ENCODE results near the gene PBX3. TPM values are rescaled to one million over a fixed set of nuclear protein-coding genes. Genes with fewer than 3 reads are reported as not detected.

Gene PBX3
- total and polyA plus RNA-seq, 9 of the 15 experiments (the other 6 are each of a cell fraction or from before 2014, with no cell fraction given) = 0.14 to 5.8 (median 0.92) TPM

GRCh38 chr9:125744616-125745015, 2.6 kb upstream of the PBX3 start (continued):
- no peak for TF ChIP-seq CEBPB (tag; IDR thresholded peaks at IDR 0.05)

GRCh38 chr9:125745018-125745417, 2.2 kb upstream of the PBX3 start:
- Histone ChIP-seq H3K79me2 (ENCODE audit: control insufficient read depth, insufficient read depth, low read length) (no peaks in the 10 kb centered on the region), H3K9ac (ENCODE audit: insufficient read depth in 1 of 2, low read depth in 2 of 2, low read length in 2 of 2) (no peak overlapping the region), H3K27ac (ENCODE audit: extremely low read depth, low read depth, low read length) (no peak overlapping the region), H3K36me3 (ENCODE audit: control insufficient read depth, insufficient read depth, low read length) (no peaks in the 10 kb centered on the region), H3K9me3 (replicated peaks; ENCODE audit: control insufficient read depth, insufficient read depth, low read depth, low read length) (no peaks in the 10 kb centered on the region), H3K4me1 (replicated peaks in 1 of 2; ENCODE audit: control insufficient read depth in 2 of 2, insufficient read depth in 2 of 2, low read length in 2 of 2) (peaks cover 8 to 26% of the 10 kb centered on the region in 2 experiments), H3K9me1 (ENCODE audit: control insufficient read depth, insufficient read depth, low read length) (no peaks in the 10 kb centered on the region), H4K20me1 (replicated peaks; ENCODE audit: control insufficient read depth, insufficient read depth, low read length) (peaks cover 7% of the 10 kb centered on the region; the same call in 1 of the 2 replicates), H3K4me3 (no peak overlapping the region), H3K27me3 (ENCODE audit: control insufficient read depth in 2 of 2, insufficient read depth in 2 of 2, low read length in 2 of 2) (peaks cover 28 to 36% of the 10 kb centered on the region in 2 experiments), H2AFZ (ENCODE audit: low read depth, low read length) (no peak overlapping the region), H3K4me2 (ENCODE audit: insufficient read depth, low read length) (no peak overlapping the region)
- ATAC-seq (no peak), FAIRE-seq (no peak), DNase-seq (ENCODE audit: extremely low read depth in 1 of 4, low spot score in 3 of 4) (no peak)
- TF ChIP-seq CREBBP (IDR thresholded peaks at IDR 0.05; ENCODE audit: low read depth, low read length) = no peak
- TF ChIP-seq ARID1B (IDR thresholded peaks at IDR 0.05) = no peak
- TF ChIP-seq ZNF717 (CRISPR knock-in tag; IDR thresholded peaks at IDR 0.05) = no peak
- BruUV-seq (replicated peaks) = no TSS peak
- 0% methylated on average over 1 of the region's 1 CpG for WGBS (ENCODE audit: insufficient coverage, low coverage, missing lambda C conversion rate)
- intact Hi-C loops (cut with micrococcal nuclease) = loop anchor here (5.0 kb wide), 1 partner anchor 38 kb away; the partner anchor contains the start of gene MAPKAP1
- POLR2A ChIA-PET = interaction anchor here (1.0 to 1.5 kb wide), 4 partner anchors 15 to 38 kb away, joined by 3 to 4 read pairs (median 4); partner anchors contain the start of gene MAPKAP1
- CTCF ChIA-PET (ENCODE audit: low intra/inter-chr PET ratio) = no interaction called here
- in situ Hi-C loops (cut with MboI) = no loop called here

- POLR2A ChIA-PET = interaction anchor here (0.8 to 1.5 kb wide), 6 partner anchors 10 to 39 kb away, joined by 3 to 4 read pairs (median 3); partner anchors contain the start of gene MAPKAP1
- CTCF ChIA-PET (ENCODE audit: low intra/inter-chr PET ratio) = no interaction called here
- Histone ChIP-seq H3K9me3 (replicated peaks; ENCODE audit: control insufficient read depth, insufficient read depth, low read depth, low read length) (no peaks in the 10 kb centered on the region), H3K9me1 (ENCODE audit: control insufficient read depth, insufficient read depth, low read length) (no peaks in the 10 kb centered on the region), H2AFZ (ENCODE audit: low read depth, low read length) (peak overlapping the region; percentile 94), H3K27me3 (ENCODE audit: control insufficient read depth in 2 of 2, insufficient read depth in 2 of 2, low read length in 2 of 2) (peaks cover 30 to 36% of the 10 kb centered on the region in 2 experiments), H3K79me2 (ENCODE audit: control insufficient read depth, insufficient read depth, low read length) (no peaks in the 10 kb centered on the region), H4K20me1 (replicated peaks; ENCODE audit: control insufficient read depth, insufficient read depth, low read length) (peaks cover 7% of the 10 kb centered on the region; the same call in 1 of the 2 replicates), H3K36me3 (ENCODE audit: control insufficient read depth, insufficient read depth, low read length) (no peaks in the 10 kb centered on the region), H3K27ac (ENCODE audit: extremely low read depth, low read depth, low read length) (no peak overlapping the region), H3K4me2 (ENCODE audit: insufficient read depth, low read length) (peak overlapping the region; percentile 85), H3K4me3 (peak overlapping the region; percentile 57; the same call in 1 of the 2 replicates), H3K4me1 (replicated peaks in 1 of 2; ENCODE audit: control insufficient read depth in 2 of 2, insufficient read depth in 2 of 2, low read length in 2 of 2) (peaks cover 8 to 26% of the 10 kb centered on the region in 2 experiments), H3K9ac (ENCODE audit: insufficient read depth in 1 of 2, low read depth in 2 of 2, low read length in 2 of 2) (peak overlapping the region in 1 of 2 experiments; percentile 89; a peak in 1 of 4 replicates)
- DNase-seq (ENCODE audit: extremely low read depth in 1 of 4, low spot score in 3 of 4) (peak in 1 of 4 experiments; percentile 11), FAIRE-seq (no peak), ATAC-seq (no peak)
- 7% methylated on average over 6 of the region's 6 CpGs for WGBS (ENCODE audit: insufficient coverage, low coverage, missing lambda C conversion rate)
- intact Hi-C loops (cut with micrococcal nuclease) = loop anchor here (5.0 kb wide), 1 partner anchor 38 kb away; the partner anchor contains the start of gene MAPKAP1
- in situ Hi-C loops (cut with MboI) = no loop called here
- no TSS peak for BruUV-seq (replicated peaks)
- TF ChIP-seq SMAD3 (CRISPR knock-in tag; conservative IDR thresholded peaks at IDR 0.05) (no peak), LARP7 (IDR thresholded peaks at IDR 0.05) (no peak), THAP12 (CRISPR knock-in tag; IDR thresholded peaks at IDR 0.05) (no peak), ZFP36 (IDR thresholded peaks at IDR 0.05; ENCODE audit: low read depth, low read length, partially characterized antibody) (peak; percentile 15), RBBP5 (IDR thresholded peaks at IDR 0.05; ENCODE audit: borderline replicate concordance, insufficient read depth, low read length, poor library complexity, severe bottlenecking) (no peak), CBX2 (IDR thresholded peaks at IDR 0.05; ENCODE audit: insufficient read depth, low read length, poor library complexity, severe bottlenecking) (peak; percentile 19)
- TF ChIP-seq, protein P1, sequence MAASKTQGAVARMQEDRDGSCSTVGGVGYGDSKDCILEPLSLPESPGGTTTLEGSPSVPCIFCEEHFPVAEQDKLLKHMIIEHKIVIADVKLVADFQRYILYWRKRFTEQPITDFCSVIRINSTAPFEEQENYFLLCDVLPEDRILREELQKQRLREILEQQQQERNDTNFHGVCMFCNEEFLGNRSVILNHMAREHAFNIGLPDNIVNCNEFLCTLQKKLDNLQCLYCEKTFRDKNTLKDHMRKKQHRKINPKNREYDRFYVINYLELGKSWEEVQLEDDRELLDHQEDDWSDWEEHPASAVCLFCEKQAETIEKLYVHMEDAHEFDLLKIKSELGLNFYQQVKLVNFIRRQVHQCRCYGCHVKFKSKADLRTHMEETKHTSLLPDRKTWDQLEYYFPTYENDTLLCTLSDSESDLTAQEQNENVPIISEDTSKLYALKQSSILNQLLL (CRISPR knock-in tag; IDR thresholded peaks at IDR 0.05; ENCODE audit: borderline replicate concordance) = no peak
Observed at GRCh38 chr9:125745682-125746016, 1.5 kb upstream of the PBX3 start.
